DMS79 (cell line): Measurements from ENCODE around the gene CALHM2.
"Not testable (repeated sequence)": the region's sequence is repeated elsewhere in the genome, so short reads cannot be mapped to it uniquely, and the experiment has no call there.

Source experiments
- DNase-seq: peaks from one replicate; lab custom pipeline; 2025; lab: John Stamatoyannopoulos, UW

Gene CALHM2

DNA sequence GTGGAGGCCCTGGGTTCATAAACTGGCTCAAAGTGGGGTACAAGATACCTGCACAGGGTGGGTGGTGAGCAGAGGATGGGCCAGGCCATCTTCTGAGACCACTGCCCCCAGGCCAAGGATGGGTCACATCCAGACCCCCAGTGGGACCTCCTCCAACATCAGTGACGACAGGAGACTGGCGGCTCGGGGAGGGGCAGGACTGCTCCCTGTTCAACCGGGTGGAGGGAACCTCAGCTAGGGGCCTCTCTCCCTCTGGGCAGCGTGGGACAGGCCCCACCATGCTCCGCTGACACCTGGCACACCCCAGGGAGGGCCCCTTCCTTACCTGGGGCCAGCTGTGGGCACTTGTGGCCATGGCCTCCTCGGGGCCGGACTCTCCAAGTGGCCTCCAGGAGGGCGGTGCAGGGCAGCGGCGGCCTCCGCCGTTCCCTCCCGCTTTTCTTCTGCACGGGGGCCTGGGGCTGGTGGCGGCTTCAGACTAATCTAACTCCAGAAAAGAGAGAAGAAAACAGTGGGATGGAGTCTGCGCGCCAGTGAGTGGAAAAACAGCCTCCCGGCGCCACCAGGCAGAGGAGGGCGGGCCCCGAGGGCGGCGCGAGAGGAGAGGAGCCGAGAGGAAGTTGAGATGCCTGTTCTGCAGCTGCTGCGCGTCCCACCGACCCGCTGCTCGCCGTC is at the start of gene CALHM2:
TSS of gene CALHM2 (minus strand) at position 540 of the 675 bp plus-strand sequence. CDS start 2,429 bp downstream, outside the sequence.
- DNase-seq, result peak; percentile 6

GRCh38 chr10:103501186-103501585 is 49.0 kb upstream of the CALHM2 start:
- no peak for DNase-seq

DNA sequence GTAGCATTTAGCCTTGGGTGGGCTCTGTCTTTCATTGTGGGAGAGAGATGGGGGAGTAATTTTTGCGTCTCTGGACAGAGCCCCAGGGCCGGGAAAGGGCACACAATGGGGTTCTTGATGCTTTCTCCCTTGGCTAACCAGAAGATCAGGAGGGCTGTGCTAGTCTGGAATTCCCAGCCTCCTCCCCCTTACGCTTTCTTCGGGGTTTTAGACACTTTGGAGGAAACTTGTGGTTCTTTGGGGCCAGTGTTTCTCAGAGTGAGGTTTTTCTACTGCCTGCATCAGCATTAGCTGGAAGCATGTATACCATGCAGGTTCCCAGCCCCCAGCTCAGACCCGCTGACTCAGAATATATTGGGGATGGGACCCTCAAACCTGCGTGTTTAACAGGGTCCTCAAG is 48.3 kb upstream of the CALHM2 start:
- DNase-seq, result no peak

DNA sequence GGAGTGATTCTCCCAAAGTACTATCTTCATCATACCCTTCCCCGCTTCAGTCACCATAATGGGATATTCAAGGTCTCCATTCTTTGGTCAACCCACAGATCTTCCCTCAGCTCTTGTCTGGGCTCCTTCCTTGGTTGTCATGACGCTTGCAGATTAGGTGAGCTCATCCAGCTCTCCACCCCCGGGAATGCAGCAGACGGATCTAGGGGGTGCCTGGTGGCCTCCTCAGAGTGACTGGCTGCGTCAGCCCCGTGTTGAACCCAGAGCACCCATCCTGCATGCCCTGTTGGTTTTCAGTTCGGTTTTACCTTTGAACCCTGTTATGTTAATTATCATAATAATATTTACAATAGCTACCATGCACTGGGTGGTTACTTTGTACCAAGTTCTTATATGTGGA is 47.7 kb upstream of the CALHM2 start:
- no peak for DNase-seq

GRCh38 chr10:103498936-103499638 is 46.9 kb upstream of the CALHM2 start:
- no peak for DNase-seq

GRCh38 chr10:103497161-103497915 is 45.2 kb upstream of the CALHM2 start:
- no peak for DNase-seq

GRCh38 chr10:103495321-103495720 is 43.2 kb upstream of the CALHM2 start:
- no peak for DNase-seq

- no peak for DNase-seq
Measured at GRCh38 chr10:103493916-103494877, 42.0 kb upstream of the CALHM2 start.

DNA sequence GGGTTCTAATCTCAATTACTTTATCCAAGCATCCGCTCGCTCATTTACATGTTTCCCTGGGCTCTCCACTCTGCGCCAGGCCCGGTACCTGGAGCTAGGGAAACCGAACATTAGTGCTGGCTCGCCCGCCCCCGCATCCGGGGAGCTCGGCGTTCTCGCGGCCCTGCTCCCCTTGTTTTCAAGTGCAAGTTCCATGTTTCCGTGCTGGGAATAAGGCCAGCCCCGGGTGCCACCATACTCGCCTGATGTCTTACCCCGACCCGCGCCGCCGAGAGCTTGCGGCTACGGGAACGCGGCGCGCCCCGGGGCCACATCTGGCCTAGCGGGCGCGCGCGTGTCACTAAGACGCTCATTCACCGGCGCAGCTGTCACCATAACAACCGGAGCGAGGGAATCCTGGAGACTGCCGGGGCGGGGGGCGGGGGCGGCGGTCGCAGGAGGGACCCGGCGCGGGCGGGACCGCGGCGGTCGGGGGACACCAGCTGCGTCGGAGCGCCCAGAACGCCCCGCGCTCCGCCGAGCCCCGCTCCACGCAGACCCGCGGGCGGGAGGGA is 41.3 kb upstream of the CALHM2 start, which contains the start of gene NEURL1:
TSS of gene NEURL1 (plus strand) at position 344 of the 554 bp plus-strand sequence. CDS start 683 bp downstream, outside the sequence.
- DNase-seq, result no peak

DNA sequence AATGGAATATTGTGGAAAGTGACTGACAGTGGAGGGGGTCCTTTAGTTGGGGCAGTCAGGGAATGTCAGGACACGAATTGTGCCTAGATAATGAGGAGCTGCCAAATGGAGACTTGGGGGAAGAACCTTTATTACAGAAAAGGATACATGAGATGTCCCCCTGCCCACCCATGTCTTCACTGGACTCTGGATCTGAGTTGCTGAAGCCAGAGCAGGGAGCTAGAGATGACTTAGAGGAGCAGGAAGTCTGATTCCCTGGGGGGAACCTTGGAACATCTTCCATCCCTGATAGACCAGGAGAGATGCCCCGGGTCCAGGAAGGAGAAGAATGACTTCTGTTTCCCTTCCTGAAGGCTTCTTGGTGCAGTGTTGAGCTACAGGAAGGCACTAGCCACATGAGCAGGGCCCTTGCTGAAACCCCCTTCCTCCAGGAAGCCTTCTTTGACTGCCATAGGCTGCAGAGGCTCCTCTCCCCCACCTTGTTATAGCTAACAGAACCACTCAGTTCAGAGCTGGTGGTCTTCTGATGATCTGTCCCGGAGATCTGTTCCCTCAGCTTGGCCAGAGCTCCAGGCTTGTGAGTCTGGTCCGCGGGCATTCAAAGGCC is 40.6 kb upstream of the CALHM2 start:
- no peak for DNase-seq

DNA sequence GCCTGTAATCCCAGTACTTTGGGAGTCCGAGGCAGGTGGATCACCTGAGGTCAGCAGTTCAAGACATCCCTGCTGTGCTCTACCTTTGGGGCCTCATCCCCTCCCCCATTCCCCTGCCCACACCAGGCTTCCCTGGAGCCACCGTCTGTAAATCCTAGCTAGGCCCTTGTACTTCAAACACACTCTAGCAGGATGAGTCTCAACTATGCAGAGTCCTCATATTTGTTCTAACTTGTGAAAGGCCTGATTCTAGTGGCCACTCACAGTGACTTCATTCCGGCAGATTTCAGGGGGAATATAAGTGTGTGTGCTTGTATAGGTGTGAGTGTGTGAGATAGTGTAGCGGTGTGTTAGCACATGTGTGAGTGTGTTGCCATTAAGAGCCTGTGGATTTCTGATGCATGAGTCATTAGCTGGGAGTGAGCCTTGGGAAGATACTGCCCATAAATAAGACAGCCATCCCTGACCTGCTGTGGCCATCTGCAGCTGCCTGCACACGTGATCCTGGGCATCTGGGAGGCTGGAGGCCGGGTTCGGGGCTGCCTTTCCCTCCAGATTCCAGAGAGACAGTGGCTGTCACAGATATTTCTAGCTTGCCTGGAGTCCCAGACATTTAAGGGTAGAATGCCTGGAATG is 39.7 kb upstream of the CALHM2 start:
- no peak for DNase-seq

GRCh38 chr10:103490986-103491314 is 38.8 kb upstream of the CALHM2 start:
- no peak for DNase-seq

GRCh38 chr10:103487410-103487708 is 35.2 kb upstream of the CALHM2 start:
- DNase-seq, result no peak

- DNase-seq, result not testable (repeated sequence)
Measured at GRCh38 chr10:103486635-103487409, 34.7 kb upstream of the CALHM2 start.

GRCh38 chr10:103481974-103482531 is 29.9 kb upstream of the CALHM2 start:
- DNase-seq, result no peak

GRCh38 chr10:103480521-103480920 is 28.4 kb upstream of the CALHM2 start:
- DNase-seq, result no peak

DNA sequence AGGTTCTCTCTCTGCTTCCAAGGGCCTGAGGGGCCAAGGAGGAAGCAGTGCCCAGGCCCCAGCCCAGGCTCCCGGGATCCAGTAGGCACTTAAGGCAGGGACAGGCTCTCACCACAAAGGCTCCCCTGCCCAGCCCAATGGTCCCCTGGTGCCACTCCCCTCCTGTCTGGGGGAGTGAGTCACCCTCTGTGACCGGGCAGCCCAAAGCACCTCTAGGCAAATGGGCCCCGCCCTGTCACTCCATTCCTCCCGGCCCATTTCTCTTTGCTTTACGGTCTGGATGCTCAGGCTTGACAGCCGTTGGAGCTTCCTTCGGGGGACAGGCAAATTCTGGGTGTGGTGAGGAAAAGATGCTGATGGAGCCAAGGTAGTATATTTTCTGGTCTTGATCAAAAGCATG is 27.0 kb upstream of the CALHM2 start, which contains the start of gene CALHM3:
TSS of gene CALHM3 (minus strand) at position 106 of the 400 bp plus-strand sequence. CDS start 208 bp downstream, outside the sequence.
- DNase-seq, result no peak

DNA sequence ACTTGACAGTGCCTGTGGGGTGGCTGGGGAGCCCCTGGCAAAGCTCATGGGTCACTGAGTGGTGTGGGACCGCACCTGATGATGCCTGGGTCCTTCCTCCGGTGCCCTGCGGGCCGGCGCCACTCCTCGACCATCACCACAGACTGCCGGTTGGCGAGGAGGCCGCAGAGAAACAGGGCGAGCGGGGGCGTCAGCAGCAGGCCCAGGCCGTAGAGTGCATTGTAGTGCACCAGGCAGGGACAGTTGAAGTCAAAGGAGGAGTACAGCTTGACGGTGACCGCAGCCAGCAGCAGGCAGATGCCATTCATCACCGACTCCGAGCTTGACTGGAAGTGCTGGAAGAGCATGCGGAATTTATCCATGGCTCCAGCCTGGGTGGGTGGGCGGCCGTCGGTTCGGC is 26.5 kb upstream of the CALHM2 start:
- no peak for DNase-seq

GRCh38 chr10:103476046-103476768 is 24.0 kb upstream of the CALHM2 start:
- DNase-seq, result no peak
